HCT116 (cell line): ENCODE measurements around the gene LHX2. TPM values are rescaled to one million over a fixed set of nuclear protein-coding genes. Genes with fewer than 3 reads are reported as not detected.

Experiments used
- ATAC-seq: fragments of 200-7000 bp; cut with Tn5 transposase; 2 replicates; pipeline ENCODE4 v1.9.1; 2020; ENCODE audit warnings: mild to moderate bottlenecking, moderate library complexity
- BruUV-seq: library from RNA; stranded (reverse); fragments of 400-500 nt; replicated peaks from 2 replicates; lab custom pipeline; 2021; lab: Mats Ljungman, UMichigan
- CTCF ChIA-PET: fragments of 300-600 bp; sonication (Branson Sonifier 250); formaldehyde crosslinking; loops from one replicate; lab custom pipeline; 2021; ENCODE audit warnings: antibody characterized with exemption; lab: Charles Lee
- POLR2A ChIA-PET: fragments of 300-600, 350-600 bp; sonication (Branson Sonifier 250); formaldehyde crosslinking; loops from one replicate; lab custom pipeline; 2021; ENCODE audit warnings: antibody characterized with exemption; lab: Charles Lee
- RAD21 ChIA-PET, 2 experiments: fragments of 300-600 bp; sonication (Branson Sonifier 250); formaldehyde crosslinking; loops; one replicate each; lab custom pipeline; 2023; ENCODE audit warnings: low total read pairs in 2 of 2; ENCODE audit not compliant: uncharacterized antibody in 2 of 2, unreplicated experiment in 2 of 2, low non-redundant PET in 1 of 2; lab: Charles Lee
- DNase-seq: peaks from one replicate; pipeline ENCODE4 v3.0.0-alpha.2; 2010; ENCODE audit warnings: low read depth, low spot score
- H2AFZ ChIP-seq: fragments of 200-600 bp; shearing (Covaris generic), sonication (generic); 2 replicates; pipeline ENCODE4 v1.6.1; 2017; ENCODE audit warnings: low read depth, mixed run types, mixed read lengths, antibody characterized with exemption, low read length; ENCODE audit not compliant: poor library complexity, severe bottlenecking
- H3K27ac ChIP-seq: 2 replicates; pipeline ENCODE4 v1.5.1; 2012; ENCODE audit warnings: low read depth, low read length
- H3K27me3 ChIP-seq: fragments of 200-600 bp; sonication (generic); 2 replicates; pipeline ENCODE4 v1.6.1; 2016; ENCODE audit warnings: mixed run types, low read length, mixed read lengths; ENCODE audit not compliant: insufficient read depth
- H3K36me3 ChIP-seq, 2 experiments: fragments of 200-500 bp in 1 of 2; fragments of 200-600 bp in 1 of 2; sonication (Bioruptor generic) in 1 of 2; sonication (generic) in 1 of 2; 2 replicates each; pipeline versions ENCODE4 v1.5.1 to v1.6.1; 2014 to 2016; ENCODE audit warnings: low read length in 2 of 2, inconsistent platforms in 1 of 2, mixed read lengths in 1 of 2, mixed run types in 1 of 2; ENCODE audit not compliant: insufficient read depth in 2 of 2, control insufficient read depth in 1 of 2
- H3K4me1 ChIP-seq, 2 experiments: fragments of 200-600 bp in 1 of 2; sonication (generic) in 1 of 2; 2 replicates each; pipeline versions ENCODE4 v1.5.1 to v1.6.1; 2012 to 2017; ENCODE audit warnings: low read length in 2 of 2, inconsistent platforms in 1 of 2, mild to moderate bottlenecking in 1 of 2, mixed read lengths in 1 of 2, mixed run types in 1 of 2, moderate library complexity in 1 of 2; ENCODE audit not compliant: insufficient read depth in 2 of 2, control insufficient read depth in 1 of 2
- H3K4me2 ChIP-seq: fragments of 200-600 bp; sonication (generic); 2 replicates; pipeline ENCODE4 v1.6.1; 2017; ENCODE audit warnings: mixed run types, low read length, mixed read lengths
- H3K4me3 ChIP-seq, 2 experiments: fragments of 200-600 bp in 1 of 2; sonication (generic) in 1 of 2; replicated peaks in 1 of 2; 2 replicates each; pipeline ENCODE4 v1.5.1; 2011 to 2016; ENCODE audit warnings: low read length in 2 of 2, control low read depth in 1 of 2, low read depth in 1 of 2, mild to moderate bottlenecking in 1 of 2, mixed read lengths in 1 of 2, mixed run types in 1 of 2
- H3K79me2 ChIP-seq: fragments of 200-600 bp; sonication (generic); 2 replicates; pipeline ENCODE4 v1.6.1; 2017; ENCODE audit warnings: mild to moderate bottlenecking, mixed run types, low read length, moderate library complexity, mixed read lengths; ENCODE audit not compliant: insufficient read depth
- H3K9ac ChIP-seq: fragments of 200-600 bp; sonication (generic); 2 replicates; pipeline ENCODE4 v1.6.1; 2016; ENCODE audit warnings: low read length, mixed read lengths
- H3K9me2 ChIP-seq: fragments of 200-600 bp; sonication (generic), shearing (Covaris generic); 2 replicates; pipeline ENCODE4 v1.6.1; 2017; ENCODE audit warnings: mixed run types, mild to moderate bottlenecking, moderate library complexity; ENCODE audit not compliant: insufficient read depth
- H3K9me3 ChIP-seq, 2 experiments: fragments of 200-500 bp in 1 of 2; fragments of 200-600 bp in 1 of 2; sonication (Bioruptor generic) in 1 of 2; sonication (generic) in 1 of 2; 2 replicates each; pipeline ENCODE4 v1.6.1; 2014 to 2017; ENCODE audit warnings: low read length in 2 of 2, mixed read lengths in 2 of 2, inconsistent platforms in 1 of 2, low read depth in 1 of 2, mild to moderate bottlenecking in 1 of 2, mixed run types in 1 of 2, moderate library complexity in 1 of 2; ENCODE audit not compliant: control insufficient read depth in 1 of 2, insufficient read depth in 1 of 2
- H4K20me1 ChIP-seq: fragments of 200-600 bp; sonication (generic), shearing (Covaris generic); 2 replicates; pipeline ENCODE4 v1.6.1; 2017; ENCODE audit warnings: mixed run types, mild to moderate bottlenecking, moderate library complexity; ENCODE audit not compliant: insufficient read depth
- CBX3 ChIP-seq: IDR thresholded peaks from 2 replicates; pipeline ENCODE4 v1.6.1; 2012; ENCODE audit warnings: low read depth
- CEBPB ChIP-seq: IDR thresholded peaks from 2 replicates; pipeline ENCODE4 v1.6.1; 2012; ENCODE audit warnings: low read depth
- EGR1 ChIP-seq: IDR thresholded peaks from 2 replicates; pipeline ENCODE4 v1.6.1; 2012; ENCODE audit warnings: low read depth
- ELF1 ChIP-seq: IDR thresholded peaks from 2 replicates; pipeline ENCODE4 v1.6.1; 2012; ENCODE audit warnings: low read depth, borderline replicate concordance
- EZH2 ChIP-seq: fragments of 200-600 bp; sonication (generic); IDR thresholded peaks from 2 replicates; pipeline ENCODE4 v1.6.1; 2017; ENCODE audit warnings: antibody characterized with exemption, mixed run types
- EZH2phosphoT487 ChIP-seq: fragments of 200-600 bp; IDR thresholded peaks from 2 replicates; pipeline ENCODE4 v1.6.1; 2018; ENCODE audit warnings: antibody characterized with exemption, borderline replicate concordance
- FOSL1 ChIP-seq: IDR thresholded peaks from 2 replicates; pipeline ENCODE4 v1.6.1; 2012; ENCODE audit warnings: low read depth
- JUND ChIP-seq: IDR thresholded peaks from 2 replicates; pipeline ENCODE4 v1.6.1; 2012
- POLR2A ChIP-seq: IDR thresholded peaks from 2 replicates; pipeline ENCODE4 v1.7.0; 2011; ENCODE audit warnings: borderline replicate concordance; ENCODE audit not compliant: insufficient read depth, insufficient read length; ENCODE audit errors: extremely low read depth
- POLR2AphosphoS5 ChIP-seq: IDR thresholded peaks from 2 replicates; pipeline ENCODE4 v1.6.1; 2011; ENCODE audit warnings: mild to moderate bottlenecking, low read depth, low read length, moderate library complexity
- SIN3A ChIP-seq: IDR thresholded peaks from 2 replicates; pipeline ENCODE4 v1.6.1; 2012; ENCODE audit warnings: low read depth
- SP1 ChIP-seq: IDR thresholded peaks from 2 replicates; pipeline ENCODE4 v1.6.1; 2012; ENCODE audit warnings: low read depth
- SRF ChIP-seq: IDR thresholded peaks from 2 replicates; pipeline ENCODE4 v1.6.1; 2012; ENCODE audit warnings: low read depth
- YY1 ChIP-seq: IDR thresholded peaks from 2 replicates; pipeline ENCODE4 v1.6.1; 2011; ENCODE audit warnings: low read length, low read depth, moderate library complexity, mild to moderate bottlenecking; ENCODE audit not compliant: insufficient replicate concordance; ENCODE audit errors: extremely low read depth
- ZFX ChIP-seq: fragments of 450-650 bp; IDR thresholded peaks from 2 replicates; pipeline ENCODE4 v1.6.1; 2017
- ZNF274 ChIP-seq: fragments of 200-500 bp; sonication (Bioruptor generic); IDR thresholded peaks from 2 replicates; pipeline ENCODE4 v1.6.1; 2014; ENCODE audit warnings: mild to moderate bottlenecking, low read depth, low read length, inconsistent platforms
- intact Hi-C: fragments of 100-400 bp; cut with micrococcal nuclease; formaldehyde crosslinking; loops from 2 replicates; pipeline ENCODE4 v1.10.0; 2022
- total RNA-seq: library from RNA; stranded (reverse); gene quantifications from one replicate; pipeline ENCODE4 v1.2.1, GENCODE V29; 2021; ENCODE audit not compliant: unreplicated experiment
- TF ChIP-seq, protein P1 (sequence below), 3 experiments: fragments of 200-600 bp in 1 of 3; sonication (generic) in 1 of 3; IDR thresholded peaks in 2 of 3; conservative IDR thresholded peaks in 1 of 3; 2 replicates each; pipeline ENCODE4 v1.5.1; 2012 to 2017; ENCODE audit warnings: low read depth in 2 of 3, low read length in 2 of 3, antibody characterized with exemption in 1 of 3, borderline replicate concordance in 1 of 3, control low read depth in 1 of 3, mild to moderate bottlenecking in 1 of 3, mixed read lengths in 1 of 3, mixed run types in 1 of 3, moderate library complexity in 1 of 3; ENCODE audit not compliant: insufficient read depth in 1 of 3
- TF ChIP-seq, protein P2 (sequence below): IDR thresholded peaks from 2 replicates; pipeline ENCODE4 v1.6.1; 2012
- TF ChIP-seq, protein P3 (sequence below): IDR thresholded peaks from 2 replicates; pipeline ENCODE4 v1.6.1; 2011; ENCODE audit warnings: mild to moderate bottlenecking, low read length, moderate library complexity; ENCODE audit not compliant: insufficient replicate concordance; ENCODE audit errors: extremely low read depth

The LHX2 gene
- total RNA-seq, 1 experiment from 2014 or later = 10.2 TPM

DNA sequence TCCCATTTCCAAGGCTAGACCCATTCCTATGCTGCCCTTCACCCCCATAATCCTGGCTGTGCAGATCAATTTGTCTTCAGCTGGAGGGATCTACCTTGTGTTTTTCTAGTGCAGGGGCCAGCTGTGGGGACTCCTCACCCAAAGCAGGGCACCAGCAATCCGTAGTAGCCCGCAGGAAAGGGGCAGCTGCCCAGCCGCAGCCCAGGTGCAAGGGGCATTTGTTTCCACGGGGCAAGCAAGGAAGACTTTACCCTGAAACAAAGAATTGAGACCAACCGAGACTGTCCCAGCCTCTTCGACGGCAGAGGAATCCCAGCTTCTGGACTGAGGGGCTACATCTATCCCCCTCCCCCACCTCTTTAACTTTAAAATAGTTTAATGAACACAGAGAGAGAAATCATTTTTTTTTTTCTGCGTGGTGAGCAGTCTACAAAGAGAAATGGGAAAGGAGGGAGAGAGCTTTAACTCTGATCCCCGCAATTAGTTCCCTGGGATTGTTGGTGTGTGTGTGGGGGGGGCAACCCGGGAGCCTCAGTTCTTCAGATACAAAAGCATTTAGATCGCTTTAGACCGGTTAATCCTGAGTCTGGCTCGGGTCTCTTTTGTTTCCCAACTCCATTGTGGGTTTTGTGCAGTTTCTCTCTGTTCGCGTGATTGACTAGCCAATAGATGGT, 10.6 kb upstream of the LHX2 start:
- no peaks in the 10 kb centered on the region for H3K9me3 ChIP-seq
- CTCF ChIA-PET = no interaction called here
- no peak overlapping the region for H3K4me3 ChIP-seq
- no peak overlapping the region for H3K9ac ChIP-seq
- no peaks in the 10 kb centered on the region for H3K36me3 ChIP-seq
- H3K27ac ChIP-seq = no peak overlapping the region
- intact Hi-C loops = no loop called here
- no peaks in the 10 kb centered on the region for H3K9me2 ChIP-seq
- POLR2A ChIA-PET = no interaction called here
- H2AFZ ChIP-seq = no peak overlapping the region
- no peak for DNase-seq
- no peak for ATAC-seq
- H3K27me3 ChIP-seq = peaks cover 70% of the 10 kb centered on the region
- BruUV-seq = no TSS peak
- TF ChIP-seq EZH2 (0 out of 2 replicates have a peak, but pooled peaks have one; percentile 86), FOSL1 (no peak)
- TF ChIP-seq, all 23 proteins: peak for 1
- no peaks in the 10 kb centered on the region for H3K79me2 ChIP-seq
- no peaks in the 10 kb centered on the region for H4K20me1 ChIP-seq
- no peak overlapping the region for H3K4me2 ChIP-seq
- RAD21 ChIA-PET = no interaction called here
- H3K4me1 ChIP-seq = peaks cover 0 to 3% of the 10 kb centered on the region in 2 experiments; a peak in 1 of 4 replicates

DNA sequence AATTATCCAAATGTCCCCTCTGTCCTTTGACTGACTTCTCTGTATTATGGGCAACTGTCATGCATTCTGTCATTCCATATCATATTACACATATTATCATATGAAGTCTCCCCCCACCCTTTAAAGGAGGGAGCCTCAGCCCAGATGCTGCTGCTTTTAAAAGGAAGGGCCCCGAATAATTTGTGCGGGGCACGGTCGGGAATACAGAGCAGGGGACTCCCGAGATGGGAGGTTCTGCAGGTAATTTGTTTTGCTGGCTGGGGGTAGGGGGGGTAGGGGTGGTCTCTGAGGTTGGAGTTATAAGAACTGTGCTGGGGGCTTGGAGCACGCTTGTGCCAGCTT, 10.1 kb upstream of the LHX2 start:
- intact Hi-C loops = no loop called here
- no peaks in the 10 kb centered on the region for H3K9me3 ChIP-seq
- H4K20me1 ChIP-seq = no peaks in the 10 kb centered on the region
- H3K4me2 ChIP-seq = no peak overlapping the region
- CTCF ChIA-PET = no interaction called here
- H2AFZ ChIP-seq = no peak overlapping the region
- peaks cover 0 to 3% of the 10 kb centered on the region in 2 experiments; a peak in 1 of 4 replicates for H3K4me1 ChIP-seq
- RAD21 ChIA-PET = no interaction called here
- peaks cover 74% of the 10 kb centered on the region for H3K27me3 ChIP-seq
- POLR2A ChIA-PET = no interaction called here
- no peaks in the 10 kb centered on the region for H3K9me2 ChIP-seq
- no peak overlapping the region for H3K4me3 ChIP-seq
- no peak overlapping the region for H3K9ac ChIP-seq
- H3K79me2 ChIP-seq = no peaks in the 10 kb centered on the region
- DNase-seq = no peak
- no TSS peak for BruUV-seq
- no peak overlapping the region for H3K27ac ChIP-seq
- no peak for ATAC-seq
- no peaks in the 10 kb centered on the region for H3K36me3 ChIP-seq
- TF ChIP-seq CBX3 (no peak), ELF1 (no peak), EZH2phosphoT487 (no peak), SIN3A (no peak), SRF (no peak), POLR2AphosphoS5 (no peak), CEBPB (no peak), ZNF274 (no peak), ZFX (no peak), EGR1 (no peak), POLR2A (no peak), SP1 (no peak), YY1 (no peak), JUND (no peak), EZH2 (no peak)
- TF ChIP-seq, protein P1, sequence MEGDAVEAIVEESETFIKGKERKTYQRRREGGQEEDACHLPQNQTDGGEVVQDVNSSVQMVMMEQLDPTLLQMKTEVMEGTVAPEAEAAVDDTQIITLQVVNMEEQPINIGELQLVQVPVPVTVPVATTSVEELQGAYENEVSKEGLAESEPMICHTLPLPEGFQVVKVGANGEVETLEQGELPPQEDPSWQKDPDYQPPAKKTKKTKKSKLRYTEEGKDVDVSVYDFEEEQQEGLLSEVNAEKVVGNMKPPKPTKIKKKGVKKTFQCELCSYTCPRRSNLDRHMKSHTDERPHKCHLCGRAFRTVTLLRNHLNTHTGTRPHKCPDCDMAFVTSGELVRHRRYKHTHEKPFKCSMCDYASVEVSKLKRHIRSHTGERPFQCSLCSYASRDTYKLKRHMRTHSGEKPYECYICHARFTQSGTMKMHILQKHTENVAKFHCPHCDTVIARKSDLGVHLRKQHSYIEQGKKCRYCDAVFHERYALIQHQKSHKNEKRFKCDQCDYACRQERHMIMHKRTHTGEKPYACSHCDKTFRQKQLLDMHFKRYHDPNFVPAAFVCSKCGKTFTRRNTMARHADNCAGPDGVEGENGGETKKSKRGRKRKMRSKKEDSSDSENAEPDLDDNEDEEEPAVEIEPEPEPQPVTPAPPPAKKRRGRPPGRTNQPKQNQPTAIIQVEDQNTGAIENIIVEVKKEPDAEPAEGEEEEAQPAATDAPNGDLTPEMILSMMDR (IDR thresholded peaks at IDR 0.05 in 2 of 3, conservative IDR thresholded peaks at IDR 0.05 in 1 of 3; ENCODE audit: borderline replicate concordance in 1 of 3, insufficient read depth in 1 of 3, low read depth in 2 of 3, low read length in 2 of 3) = no peak
- TF ChIP-seq, protein P2, sequence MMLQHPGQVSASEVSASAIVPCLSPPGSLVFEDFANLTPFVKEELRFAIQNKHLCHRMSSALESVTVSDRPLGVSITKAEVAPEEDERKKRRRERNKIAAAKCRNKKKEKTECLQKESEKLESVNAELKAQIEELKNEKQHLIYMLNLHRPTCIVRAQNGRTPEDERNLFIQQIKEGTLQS = no peak
- TF ChIP-seq, protein P3, sequence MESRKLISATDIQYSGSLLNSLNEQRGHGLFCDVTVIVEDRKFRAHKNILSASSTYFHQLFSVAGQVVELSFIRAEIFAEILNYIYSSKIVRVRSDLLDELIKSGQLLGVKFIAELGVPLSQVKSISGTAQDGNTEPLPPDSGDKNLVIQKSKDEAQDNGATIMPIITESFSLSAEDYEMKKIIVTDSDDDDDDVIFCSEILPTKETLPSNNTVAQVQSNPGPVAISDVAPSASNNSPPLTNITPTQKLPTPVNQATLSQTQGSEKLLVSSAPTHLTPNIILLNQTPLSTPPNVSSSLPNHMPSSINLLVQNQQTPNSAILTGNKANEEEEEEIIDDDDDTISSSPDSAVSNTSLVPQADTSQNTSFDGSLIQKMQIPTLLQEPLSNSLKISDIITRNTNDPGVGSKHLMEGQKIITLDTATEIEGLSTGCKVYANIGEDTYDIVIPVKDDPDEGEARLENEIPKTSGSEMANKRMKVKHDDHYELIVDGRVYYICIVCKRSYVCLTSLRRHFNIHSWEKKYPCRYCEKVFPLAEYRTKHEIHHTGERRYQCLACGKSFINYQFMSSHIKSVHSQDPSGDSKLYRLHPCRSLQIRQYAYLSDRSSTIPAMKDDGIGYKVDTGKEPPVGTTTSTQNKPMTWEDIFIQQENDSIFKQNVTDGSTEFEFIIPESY = no peak
